PFSK-1 (cell line): ENCODE results near the gene CASP9.

Experiments used
- POLR2AphosphoS5 ChIP-seq: IDR thresholded peaks from 2 replicates; pipeline ENCODE4 v1.6.1; 2012; ENCODE audit warnings: low read depth, mild to moderate bottlenecking, control low read depth, low read length, moderate library complexity
- TAF1 ChIP-seq: IDR thresholded peaks from 2 replicates; pipeline ENCODE4 v1.6.1; 2012; ENCODE audit warnings: low read length, control low read depth, borderline replicate concordance; ENCODE audit not compliant: insufficient read depth

- no peak for TF ChIP-seq TAF1
- TF ChIP-seq POLR2AphosphoS5 = no peak
Measured at GRCh38 chr1:15531003-15531402, 7.0 kb upstream of the CASP9 start.
